Astrocyte of the spinal cord (primary cell): ENCODE measurements around the gene RTN4.

ENCODE experiments used
- DNase-seq: peaks from one replicate; pipeline ENCODE4 v3.0.0; 2011; ENCODE audit warnings: low read depth, low spot score
- H3K4me3 ChIP-seq: 2 replicates; pipeline ENCODE4 v1.5.1; 2011; ENCODE audit warnings: low read depth, mild to moderate bottlenecking, low read length, moderate library complexity
- in situ Hi-C: cut with HindIII; loops from 2 replicates; pipeline ENCODE4 v1.10.0; 2017; ENCODE audit warnings: low sequenced_read_pairs
- TF ChIP-seq, protein P1 (sequence below): IDR thresholded peaks from 2 replicates; pipeline ENCODE4 v1.5.1; 2012; ENCODE audit warnings: low read depth, mild to moderate bottlenecking, low read length, inconsistent platforms

RTN4 gene

DNA sequence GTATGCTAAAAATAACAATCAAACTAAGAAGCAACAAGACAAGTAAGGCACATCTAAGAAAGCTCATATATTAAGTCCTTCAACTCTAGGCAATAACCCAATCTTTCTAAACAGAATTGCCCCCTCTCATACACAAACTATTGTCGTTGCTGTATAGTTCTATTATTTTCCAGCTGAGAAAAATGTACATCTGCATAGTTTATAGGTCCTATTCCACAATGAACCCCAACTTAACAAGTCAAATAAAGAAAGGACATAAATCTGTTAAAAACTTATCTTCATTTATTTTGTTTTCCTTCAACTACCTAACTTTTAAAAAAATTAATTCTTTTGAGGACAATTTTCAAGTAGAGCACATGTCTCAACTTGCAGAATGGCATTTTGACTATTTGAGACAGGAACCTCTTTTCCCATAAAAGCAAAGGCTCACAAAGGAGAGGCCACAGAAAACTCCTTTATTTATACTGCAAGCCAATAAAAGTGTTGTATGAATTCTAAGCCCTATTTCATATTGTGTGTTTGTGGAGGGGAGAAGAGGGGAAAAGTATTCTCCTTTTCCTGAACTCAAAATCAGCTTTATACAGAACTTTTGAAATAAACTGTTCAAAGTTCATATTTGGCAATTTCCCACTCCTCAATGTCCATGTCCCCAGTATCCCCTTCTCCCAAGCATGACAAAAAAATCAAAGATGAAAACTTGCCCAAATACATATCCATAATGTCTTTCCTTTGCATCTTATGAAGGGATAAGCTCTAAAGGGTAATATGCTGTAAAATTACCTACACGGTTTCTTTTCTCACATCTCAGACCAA is 37.4 kb downstream of the RTN4 start:
- TF ChIP-seq, protein P1, sequence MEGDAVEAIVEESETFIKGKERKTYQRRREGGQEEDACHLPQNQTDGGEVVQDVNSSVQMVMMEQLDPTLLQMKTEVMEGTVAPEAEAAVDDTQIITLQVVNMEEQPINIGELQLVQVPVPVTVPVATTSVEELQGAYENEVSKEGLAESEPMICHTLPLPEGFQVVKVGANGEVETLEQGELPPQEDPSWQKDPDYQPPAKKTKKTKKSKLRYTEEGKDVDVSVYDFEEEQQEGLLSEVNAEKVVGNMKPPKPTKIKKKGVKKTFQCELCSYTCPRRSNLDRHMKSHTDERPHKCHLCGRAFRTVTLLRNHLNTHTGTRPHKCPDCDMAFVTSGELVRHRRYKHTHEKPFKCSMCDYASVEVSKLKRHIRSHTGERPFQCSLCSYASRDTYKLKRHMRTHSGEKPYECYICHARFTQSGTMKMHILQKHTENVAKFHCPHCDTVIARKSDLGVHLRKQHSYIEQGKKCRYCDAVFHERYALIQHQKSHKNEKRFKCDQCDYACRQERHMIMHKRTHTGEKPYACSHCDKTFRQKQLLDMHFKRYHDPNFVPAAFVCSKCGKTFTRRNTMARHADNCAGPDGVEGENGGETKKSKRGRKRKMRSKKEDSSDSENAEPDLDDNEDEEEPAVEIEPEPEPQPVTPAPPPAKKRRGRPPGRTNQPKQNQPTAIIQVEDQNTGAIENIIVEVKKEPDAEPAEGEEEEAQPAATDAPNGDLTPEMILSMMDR: no peak
- in situ Hi-C loops: no loop called here
- H3K4me3 ChIP-seq: no peak overlapping the region
- DNase-seq: no peak

DNA sequence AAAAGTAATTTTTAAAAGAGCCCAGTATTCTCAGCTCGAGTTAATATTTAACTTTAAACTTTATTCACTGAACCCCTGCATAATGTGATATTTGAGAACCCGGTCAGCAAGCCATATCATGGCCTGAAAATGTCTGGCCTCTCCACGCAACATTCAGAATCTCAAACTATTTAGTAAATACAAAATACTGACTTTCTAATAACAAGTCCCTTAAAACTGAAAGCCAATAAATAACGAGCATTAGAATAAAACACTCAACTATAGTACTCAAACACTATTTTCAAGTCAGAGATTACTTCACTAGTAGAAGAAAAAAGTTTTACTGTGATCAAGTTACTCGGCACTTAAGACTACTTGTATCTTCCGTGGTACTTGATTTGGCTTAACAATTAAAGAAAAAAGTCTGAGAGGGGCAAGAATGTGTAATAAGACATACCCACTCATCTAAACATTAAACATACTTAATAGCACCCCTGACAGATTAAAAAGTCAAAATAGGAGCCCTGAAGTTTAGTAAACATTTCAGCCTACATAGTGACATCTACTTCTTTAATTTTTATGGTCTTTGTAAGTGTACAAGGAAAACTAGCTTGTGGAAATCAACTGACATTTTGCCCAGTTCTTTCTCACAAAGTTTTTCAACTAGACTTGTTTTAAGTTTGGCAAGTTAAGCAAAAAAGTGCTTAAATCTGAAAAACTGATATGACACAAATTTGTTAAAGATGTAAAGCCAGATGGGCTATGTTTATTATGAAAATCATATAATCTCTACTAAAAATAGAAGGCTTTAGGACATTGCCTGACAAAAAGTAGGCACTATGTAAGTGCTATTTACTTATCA is 38.2 kb downstream of the RTN4 start:
- TF ChIP-seq, protein P1: no peak
- in situ Hi-C loops: no loop called here
- DNase-seq: no peak
- H3K4me3 ChIP-seq: no peak overlapping the region

DNA sequence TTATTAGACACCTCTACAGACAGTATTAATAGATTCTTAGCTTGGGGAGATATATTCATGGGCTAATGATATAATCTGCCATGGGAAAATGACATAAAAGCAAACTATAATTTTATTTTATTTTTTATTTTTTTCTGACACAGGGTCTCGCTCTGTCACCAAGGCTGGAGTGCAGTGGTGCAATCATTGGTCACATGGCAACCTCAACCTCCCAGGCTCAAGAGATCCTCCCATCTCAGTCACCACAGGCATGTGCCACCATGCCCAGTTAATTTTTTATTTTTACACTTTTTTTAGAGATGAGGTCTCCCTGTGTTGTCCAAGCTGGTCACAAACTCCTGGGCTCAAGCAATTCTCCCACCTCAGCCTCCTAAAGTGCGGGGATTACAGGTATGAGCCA is 39.3 kb downstream of the RTN4 start:
- TF ChIP-seq, protein P1: no peak
- no peak overlapping the region for H3K4me3 ChIP-seq
- no peak for DNase-seq
- in situ Hi-C loops: no loop called here

DNA sequence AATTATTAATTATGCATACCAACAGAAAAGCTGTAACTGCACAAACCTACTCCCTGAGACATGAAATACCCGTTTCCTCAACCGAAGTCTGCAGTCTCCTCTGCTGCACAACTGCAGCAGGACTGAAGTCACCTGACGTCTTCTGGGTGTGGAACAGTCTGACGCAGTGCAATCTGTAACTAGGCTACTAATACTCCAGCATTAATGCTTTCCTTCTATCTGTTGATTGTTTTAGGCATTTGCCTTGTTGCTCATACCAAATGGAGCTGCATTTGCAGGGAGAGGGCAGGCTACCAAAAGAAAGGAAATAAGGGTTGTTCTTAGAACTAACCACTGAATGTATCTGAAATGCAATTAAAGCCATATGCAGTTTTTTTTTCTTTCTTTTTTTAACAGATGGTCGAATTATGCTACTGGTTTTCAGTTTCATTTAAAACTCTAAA is 40.1 kb downstream of the RTN4 start:
- in situ Hi-C loops: no loop called here
- DNase-seq: peak; percentile 50
- TF ChIP-seq, protein P1: no peak
- H3K4me3 ChIP-seq: no peak overlapping the region

DNA sequence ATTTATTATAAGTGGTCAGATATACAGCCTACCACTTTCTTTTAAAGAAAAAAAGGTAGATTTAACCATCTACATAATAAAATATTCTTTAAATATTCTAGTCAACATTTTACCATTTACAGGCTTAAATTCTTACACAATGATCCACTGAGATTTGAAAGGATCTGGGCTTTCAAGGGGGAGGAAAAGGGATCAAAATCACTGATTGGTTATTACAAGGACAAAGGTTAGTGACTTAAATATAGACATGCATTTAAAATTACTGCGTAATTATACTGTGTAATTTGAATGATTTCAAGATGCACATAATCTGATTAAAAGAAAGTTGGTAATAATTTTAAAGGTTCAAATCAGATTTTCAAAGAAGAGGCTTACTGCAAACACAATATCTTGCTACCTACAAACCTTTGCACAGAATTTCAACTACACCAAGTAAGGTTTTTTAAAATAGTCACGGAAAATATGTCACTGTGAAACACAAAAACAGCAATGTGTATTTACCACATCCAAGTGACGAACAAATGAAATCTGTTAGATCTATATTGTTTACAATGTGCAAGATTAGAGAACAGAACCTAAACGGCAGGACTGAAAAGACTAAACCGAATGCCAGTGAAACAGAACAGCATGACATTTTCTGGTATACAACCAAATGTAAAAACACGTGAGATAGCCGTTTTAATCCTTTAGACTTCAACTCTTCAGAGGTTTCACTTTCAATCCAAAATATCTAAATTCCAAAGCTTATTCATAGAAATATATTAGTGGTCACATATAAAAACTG is 40.8 kb downstream of the RTN4 start:
- in situ Hi-C loops: no loop called here
- TF ChIP-seq, protein P1: no peak
- H3K4me3 ChIP-seq: no peak overlapping the region
- DNase-seq: no peak

DNA sequence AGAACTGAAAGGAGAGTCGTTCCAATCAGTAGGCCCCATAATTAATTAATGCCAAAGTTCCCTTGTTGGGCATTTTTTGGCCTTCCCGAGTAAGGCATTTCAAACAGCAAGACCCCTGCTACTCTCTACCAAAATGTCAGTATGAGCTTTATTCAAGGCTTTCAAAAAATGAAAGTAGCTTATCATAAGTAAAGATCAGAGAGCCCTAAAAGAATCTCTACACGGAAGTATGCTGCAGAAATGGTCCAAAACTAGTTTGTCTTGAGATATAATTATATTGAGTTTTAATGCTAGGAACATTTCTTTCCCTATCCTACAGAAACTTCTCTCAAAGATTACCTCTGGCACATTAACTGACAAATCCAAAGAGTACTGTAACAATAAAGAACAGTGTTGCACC is 43.9 kb downstream of the RTN4 start:
- in situ Hi-C loops: no loop called here
- TF ChIP-seq, protein P1: no peak
- H3K4me3 ChIP-seq: no peak overlapping the region
- DNase-seq: no peak
